GM19043 (cell line): ENCODE results near the gene MPRIP.

ENCODE experiments used
- ATAC-seq: cut with Tn5 transposase; IDR thresholded peaks from one replicate; pipeline ENCODE4 v1.9.1; 2021; ENCODE audit warnings: low read depth; ENCODE audit not compliant: unreplicated experiment

Gene MPRIP

GRCh38 chr17:17081304-17081940 is 39.2 kb downstream of the MPRIP start:
- no peak for ATAC-seq

GRCh38 chr17:17082878-17083277 is 40.6 kb downstream of the MPRIP start:
- ATAC-seq: no peak

GRCh38 chr17:17084317-17084835 is 42.1 kb downstream of the MPRIP start:
- no peak for ATAC-seq

- ATAC-seq: no peak
Measured at GRCh38 chr17:17084941-17085340, 42.7 kb downstream of the MPRIP start.

GRCh38 chr17:17086585-17086984 is 44.3 kb downstream of the MPRIP start:
- no peak for ATAC-seq

- no peak for ATAC-seq
Measured at GRCh38 chr17:17087424-17088015, 45.3 kb downstream of the MPRIP start.

- ATAC-seq: no peak
Measured at GRCh38 chr17:17088086-17088485, 45.8 kb downstream of the MPRIP start.

- no peak for ATAC-seq
Measured at GRCh38 chr17:17088541-17089525, 46.6 kb downstream of the MPRIP start.

GRCh38 chr17:17089796-17090641 is 47.8 kb downstream of the MPRIP start:
- ATAC-seq: no peak

GRCh38 chr17:17090642-17091103 is 48.4 kb downstream of the MPRIP start:
- ATAC-seq: no peak

- ATAC-seq: no peak
Measured at GRCh38 chr17:17091276-17091675, 49.0 kb downstream of the MPRIP start.

- no peak for ATAC-seq
Measured at GRCh38 chr17:17091856-17092756, 49.8 kb downstream of the MPRIP start.

GRCh38 chr17:17093764-17094163 is 51.5 kb downstream of the MPRIP start:
- no peak for ATAC-seq

GRCh38 chr17:17096438-17097178 is 54.4 kb downstream of the MPRIP start:
- no peak for ATAC-seq

GRCh38 chr17:17097763-17098345 is 55.6 kb downstream of the MPRIP start:
- no peak for ATAC-seq

GRCh38 chr17:17098551-17099179 is 56.4 kb downstream of the MPRIP start:
- no peak for ATAC-seq

GRCh38 chr17:17102176-17102575 is 59.9 kb downstream of the MPRIP start:
- ATAC-seq: no peak

- no peak for ATAC-seq
Measured at GRCh38 chr17:17103160-17103559, 60.9 kb downstream of the MPRIP start.
